ENCODE results near the gene A3GALT2. TPM values are rescaled to one million over a fixed set of nuclear protein-coding genes. Genes with fewer than 3 reads are reported as not detected.
"Not testable (repeated sequence)": the region's sequence is repeated elsewhere in the genome, so short reads cannot be mapped to it uniquely, and the experiment has no call there.

The A3GALT2 gene
- total RNA-seq, 1 donor from 2014 or later, result not detected

- DNase-seq (ENCODE audit: low read depth), result no peak
- no peak for TF ChIP-seq CTCF (IDR thresholded peaks at IDR 0.05; ENCODE audit: insufficient read depth, low read length, poor library complexity, severe bottlenecking)
- Histone ChIP-seq H3K4me3 (ENCODE audit: low read depth, low read length) (no peak overlapping the region), H3K27me3 (ENCODE audit: control insufficient read depth, insufficient read depth, low read length) (no peaks in the 10 kb centered on the region), H3K36me3 (ENCODE audit: control insufficient read depth, insufficient read depth, low read length) (no peaks in the 10 kb centered on the region)
These were observed 3.5 kb downstream of the A3GALT2 start for GRCh38 chr1:33317354-33317753.

- no peak for DNase-seq (ENCODE audit: low read depth)
- no peak overlapping the region for H3K4me3 ChIP-seq (ENCODE audit: low read depth, low read length)
- no peaks in the 10 kb centered on the region for H3K36me3 ChIP-seq (ENCODE audit: control insufficient read depth, insufficient read depth, low read length)
- no peaks in the 10 kb centered on the region for H3K27me3 ChIP-seq (ENCODE audit: control insufficient read depth, insufficient read depth, low read length)
- TF ChIP-seq CTCF (IDR thresholded peaks at IDR 0.05; ENCODE audit: insufficient read depth, low read length, poor library complexity, severe bottlenecking), result no peak
These were observed 4.3 kb downstream of the A3GALT2 start for GRCh38 chr1:33316601-33317000.

- DNase-seq (ENCODE audit: low read depth), result no peak
- Histone ChIP-seq H3K27me3 (ENCODE audit: control insufficient read depth, insufficient read depth, low read length) (no peaks in the 10 kb centered on the region), H3K4me3 (ENCODE audit: low read depth, low read length) (no peak overlapping the region), H3K36me3 (ENCODE audit: control insufficient read depth, insufficient read depth, low read length) (no peaks in the 10 kb centered on the region)
- TF ChIP-seq CTCF (IDR thresholded peaks at IDR 0.05; ENCODE audit: insufficient read depth, low read length, poor library complexity, severe bottlenecking), result no peak
These were observed 6.5 kb downstream of the A3GALT2 start for GRCh38 chr1:33314416-33314815.

- no peak for TF ChIP-seq CTCF (IDR thresholded peaks at IDR 0.05; ENCODE audit: insufficient read depth, low read length, poor library complexity, severe bottlenecking)
- H3K4me3 ChIP-seq (ENCODE audit: low read depth, low read length), result no peak overlapping the region
- DNase-seq (ENCODE audit: low read depth), result no peak
- no peaks in the 10 kb centered on the region for H3K27me3 ChIP-seq (ENCODE audit: control insufficient read depth, insufficient read depth, low read length)
- H3K36me3 ChIP-seq (ENCODE audit: control insufficient read depth, insufficient read depth, low read length), result no peaks in the 10 kb centered on the region
These were observed 8.5 kb downstream of the A3GALT2 start for GRCh38 chr1:33312413-33312749.

- no peak for TF ChIP-seq CTCF (IDR thresholded peaks at IDR 0.05; ENCODE audit: insufficient read depth, low read length, poor library complexity, severe bottlenecking)
- H3K36me3 ChIP-seq (ENCODE audit: control insufficient read depth, insufficient read depth, low read length), result no peaks in the 10 kb centered on the region
- no peak for DNase-seq (ENCODE audit: low read depth)
- H3K4me3 ChIP-seq (ENCODE audit: low read depth, low read length), result no peak overlapping the region
- H3K27me3 ChIP-seq (ENCODE audit: control insufficient read depth, insufficient read depth, low read length), result peaks cover 4% of the 10 kb centered on the region
These were observed 9.0 kb downstream of the A3GALT2 start for GRCh38 chr1:33311706-33312412.

GRCh38 chr1:33310702-33311101 lies 10.2 kb downstream of the A3GALT2 start:
- no peak for TF ChIP-seq CTCF (IDR thresholded peaks at IDR 0.05; ENCODE audit: insufficient read depth, low read length, poor library complexity, severe bottlenecking)
- H3K36me3 ChIP-seq (ENCODE audit: control insufficient read depth, insufficient read depth, low read length), result no peaks in the 10 kb centered on the region
- DNase-seq (ENCODE audit: low read depth), result no peak
- H3K4me3 ChIP-seq (ENCODE audit: low read depth, low read length), result no peak overlapping the region
- peaks cover 7% of the 10 kb centered on the region for H3K27me3 ChIP-seq (ENCODE audit: control insufficient read depth, insufficient read depth, low read length)

- not testable (repeated sequence) for H3K36me3 ChIP-seq (ENCODE audit: control insufficient read depth, insufficient read depth, low read length); H3K27me3 ChIP-seq (ENCODE audit: control insufficient read depth, insufficient read depth, low read length); H3K4me3 ChIP-seq (ENCODE audit: low read depth, low read length); DNase-seq (ENCODE audit: low read depth)
These were observed 11.5 kb downstream of the A3GALT2 start for GRCh38 chr1:33309351-33309750.
